GM18951 (cell line): ENCODE results near the gene KCNK13.

ENCODE experiments used
- POLR2A ChIP-seq: IDR thresholded peaks from 4 replicates; pipeline ENCODE4 v1.6.1; 2011; ENCODE audit warnings: mild to moderate bottlenecking; ENCODE audit not compliant: insufficient read length, insufficient read depth; ENCODE audit errors: extremely low read depth
- in situ Hi-C: fragments of 300-500 bp; cut with MboI; formaldehyde crosslinking; loops from one replicate; pipeline ENCODE4 v1.12.0; 2022; ENCODE audit warnings: low sequenced_read_pairs, mixed read lengths, inconsistent platforms; ENCODE audit not compliant: unreplicated experiment

The KCNK13 gene

GRCh38 chr14:90136904-90137303, 75.1 kb downstream of the KCNK13 start:
- in situ Hi-C loops, result no loop called here
- no peak for TF ChIP-seq POLR2A

GRCh38 chr14:90137807-90138206, 76.0 kb downstream of the KCNK13 start:
- in situ Hi-C loops, result no loop called here
- TF ChIP-seq POLR2A, result no peak

GRCh38 chr14:90139199-90139598, 77.4 kb downstream of the KCNK13 start:
- in situ Hi-C loops, result no loop called here
- TF ChIP-seq POLR2A, result no peak

- in situ Hi-C loops, result no loop called here
- TF ChIP-seq POLR2A, result no peak
Measured at GRCh38 chr14:90140298-90140955, 78.6 kb downstream of the KCNK13 start.

GRCh38 chr14:90140956-90141316, 79.1 kb downstream of the KCNK13 start:
- TF ChIP-seq POLR2A, result no peak
- in situ Hi-C loops, result no loop called here

GRCh38 chr14:90153429-90153828, 91.6 kb downstream of the KCNK13 start:
- in situ Hi-C loops, result no loop called here
- TF ChIP-seq POLR2A, result no peak

- in situ Hi-C loops, result no loop called here
- TF ChIP-seq POLR2A, result no peak
Measured at GRCh38 chr14:90154110-90154509, 92.3 kb downstream of the KCNK13 start.

- TF ChIP-seq POLR2A, result no peak
- in situ Hi-C loops, result no loop called here
Measured at GRCh38 chr14:90159146-90159545, 97.4 kb downstream of the KCNK13 start.

GRCh38 chr14:90159688-90160087, 97.9 kb downstream of the KCNK13 start:
- TF ChIP-seq POLR2A, result no peak
- in situ Hi-C loops, result no loop called here

- in situ Hi-C loops, result no loop called here
- no peak for TF ChIP-seq POLR2A
Measured at GRCh38 chr14:90161129-90161528, 99.3 kb downstream of the KCNK13 start.

GRCh38 chr14:90168425-90169105, 106.8 kb downstream of the KCNK13 start:
- in situ Hi-C loops, result no loop called here
- no peak for TF ChIP-seq POLR2A

GRCh38 chr14:90175631-90176030, 113.8 kb downstream of the KCNK13 start:
- in situ Hi-C loops, result no loop called here

GRCh38 chr14:90177539-90178189, 115.9 kb downstream of the KCNK13 start:
- no peak for TF ChIP-seq POLR2A
- in situ Hi-C loops, result no loop called here

More at GRCh38 chr14:90175631-90176030, 113.8 kb downstream of the KCNK13 start:
- no peak for TF ChIP-seq POLR2A

GRCh38 chr14:90179357-90179756, 117.6 kb downstream of the KCNK13 start:
- TF ChIP-seq POLR2A, result no peak
- in situ Hi-C loops, result no loop called here
